Esophagus muscularis mucosa (tissue), 4 donors: Measurements from ENCODE around the gene DLGAP5. TPM values are rescaled to one million over a fixed set of nuclear protein-coding genes. Genes with fewer than 3 reads are reported as not detected.
A peak's percentile ranks its signal among the peaks of the same experiment; 100 is the strongest.

Experiments
- DNase-seq: peaks from one replicate; pipeline ENCODE4 v3.0.0-alpha.2; 2017; ENCODE audit errors: extremely low spot score
- H3K27ac ChIP-seq, 4 donors: fragments of 200-600 bp; sonication (generic); replicated peaks in 1 of 4; 1 replicate in 3 of 4; 2 replicates in 1 of 4; pipeline ENCODE4 v1.5.1; 2016 to 2019; ENCODE audit warnings: mild to moderate bottlenecking in 1 of 4
- H3K27me3 ChIP-seq, 4 donors: fragments of 200-600 bp; sonication (generic); one replicate each; pipeline versions ENCODE4 v1.5.1 to v1.6.0; 2016 to 2019
- H3K36me3 ChIP-seq, 4 donors: fragments of 200-600 bp; sonication (generic); one replicate each; pipeline ENCODE4 v1.5.1; 2016 to 2019
- H3K4me1 ChIP-seq, 4 donors: fragments of 200-600 bp; sonication (generic); one replicate each; pipeline ENCODE4 v1.5.1; 2016 to 2019
- H3K4me3 ChIP-seq, 4 donors: fragments of 200-600 bp; sonication (generic); 1 replicate in 2 of 4; 2 replicates in 2 of 4; pipeline ENCODE4 v1.5.1; 2016 to 2019; ENCODE audit warnings: mild to moderate bottlenecking in 4 of 4, moderate library complexity in 1 of 4
- H3K9me3 ChIP-seq, 4 donors: fragments of 200-600 bp; sonication (generic); 1 replicate in 3 of 4; 2 replicates in 1 of 4; pipeline ENCODE4 v1.5.1; 2016 to 2019
- EP300 ChIP-seq: sonication (generic); formaldehyde crosslinking; IDR thresholded peaks from one replicate; pipeline ENCODE4 v1.6.1; 2017; ENCODE audit warnings: antibody characterized with exemption
- POLR2A ChIP-seq: fragments of 450-650 bp; IDR thresholded peaks from one replicate; pipeline ENCODE4 v1.6.1; 2017; ENCODE audit warnings: antibody characterized with exemption, moderate library complexity, mild to moderate bottlenecking, low read depth
- POLR2AphosphoS5 ChIP-seq, 2 donors: sonication (generic); formaldehyde crosslinking; IDR thresholded peaks; one replicate each; pipeline ENCODE4 v1.6.1; 2017; ENCODE audit warnings: antibody characterized with exemption in 2 of 2
- WGBS: methylation state at CpG from one replicate; pipeline ENCODE4 v1.1.5; 2018; 5-methylcytosine and 5-hydroxymethylcytosine counted together
- intact Hi-C: fragments of 100-400 bp; cut with DNase I; formaldehyde crosslinking; loops from one replicate; pipeline ENCODE4 v1.15.1; 2023
- total RNA-seq, 4 donors: library from RNA; depleted of rRNA; stranded (reverse); fragments of >200 nt; gene quantifications; one replicate each; pipeline versions ENCODE4 v1.1.0 to v1.2.1, GENCODE V29; 2016
- TF ChIP-seq, protein P1 (sequence below), 3 experiments: fragments of 200-600 bp in 2 of 3; fragments of 450-650 bp in 1 of 3; sonication (generic) in 2 of 3; IDR thresholded peaks; one replicate each; pipeline ENCODE4 v1.5.1; 2017 to 2019; ENCODE audit warnings: antibody characterized with exemption in 3 of 3, mild to moderate bottlenecking in 2 of 3, moderate library complexity in 1 of 3

DLGAP5 gene
- total RNA-seq, 4 donors from 2014 or later: 0.69 TPM; not detected in 3

DNA sequence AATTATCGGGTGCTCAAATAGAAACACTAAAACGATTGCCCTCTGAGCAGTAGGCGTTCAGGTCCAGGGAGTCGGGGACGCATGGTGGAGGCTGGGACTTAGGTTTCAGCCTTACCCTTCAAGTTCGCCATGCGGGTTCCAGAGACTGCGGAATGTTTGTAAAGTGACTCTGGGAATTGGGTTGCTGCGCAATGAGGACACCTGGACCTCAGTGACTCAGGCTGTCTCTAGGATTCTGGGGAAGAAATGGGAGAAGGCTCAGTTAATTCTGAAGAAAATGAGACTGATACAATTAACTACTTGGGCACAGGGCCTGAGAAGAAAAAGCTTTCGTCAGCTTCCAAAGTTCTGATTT, 61.2 kb downstream of the DLGAP5 start:
- peak overlapping the region; percentile 82 to 96 (median 88) for H3K4me3 ChIP-seq
- H3K27ac ChIP-seq: peak overlapping the region; percentile 94 to 98 (median 98)
- no peak for DNase-seq
- H3K9me3 ChIP-seq: no peaks in the 10 kb centered on the region
- H3K4me1 ChIP-seq: peaks cover 46 to 91% (median 76%) of the 10 kb centered on the region in 4 donors
- intact Hi-C loops: loop anchor here (5.0 kb wide), 1 partner anchor 33 kb away; no protein-coding TSS in a partner anchor
- WGBS: 20% methylated on average over 9 of the region's 10 CpGs
- no peak for TF ChIP-seq EP300
- peaks cover 0 to 5% (median 0%) of the 10 kb centered on the region in 4 donors for H3K36me3 ChIP-seq
- H3K27me3 ChIP-seq: no peaks in the 10 kb centered on the region

DNA sequence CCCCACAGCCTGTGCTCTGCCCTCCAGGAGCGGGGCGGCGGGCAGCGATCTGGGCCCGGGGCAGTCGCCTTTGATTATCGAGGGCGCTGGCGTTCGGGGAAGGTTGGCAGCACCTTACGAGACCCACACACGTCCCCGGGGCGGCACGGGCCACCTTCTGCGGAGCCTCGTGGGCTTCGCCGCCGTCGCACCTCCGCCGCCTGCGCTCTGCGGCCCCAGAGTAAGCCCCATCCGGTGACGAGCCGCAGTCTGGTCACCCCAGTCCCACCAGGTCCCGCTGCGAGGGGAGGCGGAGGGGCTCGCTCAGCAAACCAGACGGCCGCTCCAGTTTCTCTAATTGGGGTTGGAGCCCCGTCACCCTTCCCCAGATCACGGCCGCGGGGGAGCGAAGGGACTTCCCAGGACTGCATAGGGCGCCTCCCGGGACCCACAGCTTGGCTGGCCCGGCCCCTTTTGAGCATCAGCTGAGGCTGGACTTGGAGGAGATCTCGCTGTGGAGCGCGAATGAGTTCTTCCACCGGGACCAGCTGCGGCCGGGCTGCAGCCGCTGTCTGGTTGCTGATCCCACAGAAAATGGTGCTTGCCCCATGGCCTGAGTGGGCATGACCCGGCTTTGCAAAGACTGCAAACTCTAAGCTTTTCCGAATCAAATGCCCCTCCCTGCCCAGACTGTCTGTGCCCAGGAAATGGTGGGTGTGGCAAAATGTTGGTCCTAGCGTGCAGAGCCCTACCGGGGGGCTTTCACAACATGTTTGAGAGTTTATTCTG, 61.8 kb downstream of the DLGAP5 start:
- H3K9me3 ChIP-seq: no peaks in the 10 kb centered on the region
- 0% methylated on average over 27 of the region's 53 CpGs for WGBS

DNA sequence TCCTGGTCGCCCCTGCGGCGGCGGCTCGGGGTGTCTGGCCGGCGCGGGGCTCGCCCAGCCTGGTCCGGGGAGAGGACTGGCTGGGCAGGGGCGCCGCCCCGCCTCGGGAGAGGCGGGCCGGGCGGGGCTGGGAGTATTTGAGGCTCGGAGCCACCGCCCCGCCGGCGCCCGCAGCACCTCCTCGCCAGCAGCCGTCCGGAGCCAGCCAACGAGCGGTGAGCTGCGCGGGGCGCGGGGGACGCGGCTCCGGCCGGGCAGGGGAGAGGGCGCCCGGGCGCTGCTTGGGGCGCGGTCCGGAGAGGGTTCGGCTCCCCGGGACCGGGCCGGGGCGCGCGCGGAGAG, 62.3 kb downstream of the DLGAP5 start, which contains the start of gene LGALS3:
Gene LGALS3 (plus strand): TSS at position 167 of the 342 bp plus-strand sequence. CDS start 8,122 bp downstream, outside the sequence.
- no peak for DNase-seq
- H3K36me3 ChIP-seq: peaks cover 0 to 5% (median 0%) of the 10 kb centered on the region in 4 donors
- no peaks in the 10 kb centered on the region for H3K9me3 ChIP-seq
- TF ChIP-seq EP300 (no peak), POLR2A (peak; percentile 1), POLR2AphosphoS5 (IDR thresholded peaks at IDR 0.05) (peak; percentile 57 to 67)
- TF ChIP-seq, protein P1, sequence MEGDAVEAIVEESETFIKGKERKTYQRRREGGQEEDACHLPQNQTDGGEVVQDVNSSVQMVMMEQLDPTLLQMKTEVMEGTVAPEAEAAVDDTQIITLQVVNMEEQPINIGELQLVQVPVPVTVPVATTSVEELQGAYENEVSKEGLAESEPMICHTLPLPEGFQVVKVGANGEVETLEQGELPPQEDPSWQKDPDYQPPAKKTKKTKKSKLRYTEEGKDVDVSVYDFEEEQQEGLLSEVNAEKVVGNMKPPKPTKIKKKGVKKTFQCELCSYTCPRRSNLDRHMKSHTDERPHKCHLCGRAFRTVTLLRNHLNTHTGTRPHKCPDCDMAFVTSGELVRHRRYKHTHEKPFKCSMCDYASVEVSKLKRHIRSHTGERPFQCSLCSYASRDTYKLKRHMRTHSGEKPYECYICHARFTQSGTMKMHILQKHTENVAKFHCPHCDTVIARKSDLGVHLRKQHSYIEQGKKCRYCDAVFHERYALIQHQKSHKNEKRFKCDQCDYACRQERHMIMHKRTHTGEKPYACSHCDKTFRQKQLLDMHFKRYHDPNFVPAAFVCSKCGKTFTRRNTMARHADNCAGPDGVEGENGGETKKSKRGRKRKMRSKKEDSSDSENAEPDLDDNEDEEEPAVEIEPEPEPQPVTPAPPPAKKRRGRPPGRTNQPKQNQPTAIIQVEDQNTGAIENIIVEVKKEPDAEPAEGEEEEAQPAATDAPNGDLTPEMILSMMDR (IDR thresholded peaks at IDR 0.05): no peak
- H3K4me3 ChIP-seq: peak within 1 kb of the TSS; percentile 82 to 96 (median 88)
- H3K4me1 ChIP-seq: peaks cover 37 to 81% (median 66%) of the 10 kb centered on the region in 4 donors
- intact Hi-C loops: no loop called here
- peak within 1 kb of the TSS; percentile 94 to 98 (median 98) for H3K27ac ChIP-seq
- no peaks in the 10 kb centered on the region for H3K27me3 ChIP-seq
- 0% methylated on average over 21 of the region's 50 CpGs for WGBS

More for the DNA sequence above, 61.8 kb downstream of the DLGAP5 start:
- Histone ChIP-seq H3K27me3 (no peaks in the 10 kb centered on the region), H3K4me1 (peaks cover 42 to 86% (median 71%) of the 10 kb centered on the region in 4 donors), H3K36me3 (peaks cover 0 to 5% (median 0%) of the 10 kb centered on the region in 4 donors), H3K4me3 (peak overlapping the region; percentile 82 to 96 (median 88)), H3K27ac (peak overlapping the region; percentile 94 to 98 (median 98))
- peak; percentile 95 for DNase-seq
- intact Hi-C loops: loop anchor here (5.0 kb wide), 1 partner anchor 32 kb away; no protein-coding TSS in a partner anchor
- TF ChIP-seq EP300: no peak
- TF ChIP-seq POLR2AphosphoS5 (IDR thresholded peaks at IDR 0.05): peak; percentile 44 to 69
- TF ChIP-seq, protein P1 (IDR thresholded peaks at IDR 0.05): no peak

DNA sequence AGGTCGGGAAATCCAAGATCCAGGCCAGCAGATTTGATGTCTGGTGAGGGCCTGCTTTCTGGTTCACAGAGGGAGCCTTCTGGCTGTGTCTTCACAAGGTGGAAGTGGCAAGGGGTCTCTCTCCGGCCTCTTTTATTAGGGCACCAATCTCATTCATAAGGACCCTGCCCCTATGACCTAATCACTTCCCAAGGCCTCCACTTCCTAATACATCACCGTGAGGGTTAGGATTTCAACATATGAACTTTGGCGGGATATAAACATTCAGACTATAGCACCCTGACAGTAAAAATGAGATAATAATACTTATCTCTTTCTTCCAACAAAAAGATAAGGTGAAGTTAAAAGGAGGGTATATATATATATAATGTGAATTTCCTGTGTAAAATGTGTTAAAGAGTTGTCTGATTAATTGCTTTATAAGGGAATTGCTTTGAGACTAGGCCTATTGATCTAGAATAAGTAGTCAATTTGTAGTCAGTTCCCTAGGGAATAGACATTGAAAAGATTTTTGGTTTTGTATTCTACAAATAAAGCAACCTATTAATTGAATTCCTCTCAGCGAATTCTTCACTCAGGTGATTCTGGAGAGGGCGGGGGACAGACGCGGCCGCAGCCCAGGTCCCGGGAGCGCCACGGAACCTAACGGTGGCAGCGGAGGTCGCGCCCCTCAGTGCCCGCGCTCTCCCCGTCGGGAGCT, 62.8 kb downstream of the DLGAP5 start:
- no peak for DNase-seq
- intact Hi-C loops: no loop called here
- H3K4me3 ChIP-seq: peak overlapping the region; percentile 82 to 96 (median 88)
- no peaks in the 10 kb centered on the region for H3K9me3 ChIP-seq
- H3K27ac ChIP-seq: peak overlapping the region; percentile 94 to 98 (median 98)
- TF ChIP-seq POLR2A: peak; percentile 27
- no peak for TF ChIP-seq EP300
- peak in 1 of 2 donors; percentile 79 for TF ChIP-seq POLR2AphosphoS5 (IDR thresholded peaks at IDR 0.05)
- TF ChIP-seq, protein P1 (IDR thresholded peaks at IDR 0.05): no peak
- WGBS: 26% methylated on average over 13 of the region's 20 CpGs
- H3K27me3 ChIP-seq: no peaks in the 10 kb centered on the region
- peaks cover 37 to 76% (median 61%) of the 10 kb centered on the region in 4 donors for H3K4me1 ChIP-seq
- H3K36me3 ChIP-seq: peaks cover 0 to 5% (median 0%) of the 10 kb centered on the region in 4 donors

DNA sequence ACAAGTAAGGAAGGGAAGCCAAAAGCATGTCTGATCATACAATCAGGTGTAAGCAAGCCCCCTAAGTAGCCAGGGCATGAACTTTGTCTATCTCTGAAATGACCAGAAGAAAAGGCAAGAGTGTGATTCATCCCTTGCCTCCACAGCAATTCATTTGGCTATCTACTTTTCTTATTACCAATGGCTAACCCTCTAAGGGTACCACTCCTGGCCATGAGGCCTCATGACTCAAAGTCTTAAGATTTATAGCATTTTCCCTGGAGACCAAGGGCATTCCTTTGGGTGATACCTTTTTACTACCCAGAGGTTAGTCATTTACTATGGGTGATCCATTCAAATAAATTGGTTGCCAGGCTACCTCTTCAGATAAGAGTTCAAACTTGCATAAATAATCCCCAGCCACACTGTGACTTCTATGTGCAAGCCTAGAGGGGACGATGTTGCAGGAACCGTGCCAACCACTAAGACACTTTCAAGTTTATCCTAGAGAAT, 63.9 kb downstream of the DLGAP5 start:
- WGBS: 78% methylated on average over 2 of the region's 2 CpGs
- intact Hi-C loops: no loop called here
- Histone ChIP-seq H3K27me3 (no peaks in the 10 kb centered on the region), H3K4me1 (peaks cover 38 to 70% (median 59%) of the 10 kb centered on the region in 4 donors), H3K4me3 (no peak overlapping the region), H3K9me3 (no peaks in the 10 kb centered on the region), H3K36me3 (no peaks in the 10 kb centered on the region), H3K27ac (peak overlapping the region in 2 of 4 donors; percentile 97 to 98)
- DNase-seq: no peak
- no peak for TF ChIP-seq EP300
- no peak for TF ChIP-seq POLR2A
- TF ChIP-seq POLR2AphosphoS5 (IDR thresholded peaks at IDR 0.05): no peak
- TF ChIP-seq, protein P1 (IDR thresholded peaks at IDR 0.05): no peak
